ENCODE results near the gene VPS37C.
A peak's percentile ranks its signal among the peaks of the same experiment; 100 is the strongest.

VPS37C gene

GRCh38 chr11:61122761-61123160 is 38.5 kb downstream of the VPS37C start:
- no peak overlapping the region for H3K4me3 ChIP-seq (ENCODE audit: low read length in 2 of 2)
- H3K79me1 ChIP-seq (ENCODE audit: low read depth, low read length), result peaks cover 2% of the 10 kb centered on the region
- H3K27me3 ChIP-seq (ENCODE audit: control insufficient read depth in 3 of 3, insufficient read depth in 3 of 3, low read depth in 1 of 3, low read length in 3 of 3), result no peaks in the 10 kb centered on the region
- H3K4ac ChIP-seq (ENCODE audit: low read length), result no peak overlapping the region
- no peak overlapping the region for H3K4me2 ChIP-seq (ENCODE audit: insufficient read depth, low read length, poor library complexity, severe bottlenecking)
- H2BK5ac ChIP-seq (ENCODE audit: low read length), result no peak overlapping the region
- H3K14ac ChIP-seq (ENCODE audit: low read length), result no peak overlapping the region
- no peak overlapping the region for H4K8ac ChIP-seq (ENCODE audit: low read depth, low read length)
- no peaks in the 10 kb centered on the region for H3K36me3 ChIP-seq (replicated peaks in 1 of 2; ENCODE audit: control insufficient read depth in 2 of 2, insufficient read depth in 2 of 2, low read length in 2 of 2)
- peaks cover 0 to 14% of the 10 kb centered on the region in 2 donors for H3K4me1 ChIP-seq (ENCODE audit: control insufficient read depth in 2 of 2, insufficient read depth in 1 of 2, low read depth in 1 of 2, low read length in 2 of 2)
- no peak overlapping the region for H2AFZ ChIP-seq (ENCODE audit: low read length)
- no peak overlapping the region for H3K9ac ChIP-seq (ENCODE audit: low read depth, low read length, poor library complexity)
- H3K9me3 ChIP-seq (replicated peaks in 1 of 2; ENCODE audit: control insufficient read depth in 2 of 2, insufficient read depth in 1 of 2, low read depth in 1 of 2, low read length in 2 of 2), result no peaks in the 10 kb centered on the region
- H2BK15ac ChIP-seq (ENCODE audit: low read length), result no peak overlapping the region
- no peak overlapping the region for H3K27ac ChIP-seq (replicated peaks; ENCODE audit: low read length)
- no peak overlapping the region for H3K18ac ChIP-seq (ENCODE audit: low read length)
- DNase-seq (ENCODE audit: low spot score), result no peak
- H4K91ac ChIP-seq (ENCODE audit: low read depth, low read length, poor library complexity), result peak overlapping the region; percentile 74
- H3K23ac ChIP-seq (ENCODE audit: low read depth, low read length, poor library complexity), result peak overlapping the region; percentile 32
- WGBS, 2 donors (ENCODE audit: extremely low coverage in 2 of 2, insufficient read length in 2 of 2, insufficient replicate concordance in 1 of 2), result no CpG with 5 or more reads among the region's 13 CpGs
- H2AK5ac ChIP-seq (ENCODE audit: low read depth, low read length), result no peak overlapping the region
- H2BK12ac ChIP-seq (ENCODE audit: low read length), result no peak overlapping the region
- no peak overlapping the region for H2BK120ac ChIP-seq (ENCODE audit: low read depth, low read length)

- WGBS, 2 donors (ENCODE audit: extremely low coverage in 2 of 2, insufficient read length in 2 of 2, insufficient replicate concordance in 1 of 2), result no CpG with 5 or more reads among the region's 2 CpGs
- Histone ChIP-seq H3K4me1 (ENCODE audit: control insufficient read depth in 2 of 2, insufficient read depth in 1 of 2, low read depth in 1 of 2, low read length in 2 of 2) (peaks cover 0 to 14% of the 10 kb centered on the region in 2 donors), H3K4ac (ENCODE audit: low read length) (no peak overlapping the region), H3K36me3 (replicated peaks in 1 of 2; ENCODE audit: control insufficient read depth in 2 of 2, insufficient read depth in 2 of 2, low read length in 2 of 2) (no peaks in the 10 kb centered on the region), H2BK12ac (ENCODE audit: low read length) (no peak overlapping the region), H3K14ac (ENCODE audit: low read length) (no peak overlapping the region), H4K91ac (ENCODE audit: low read depth, low read length, poor library complexity) (no peak overlapping the region), H3K18ac (ENCODE audit: low read length) (no peak overlapping the region), H4K8ac (ENCODE audit: low read depth, low read length) (no peak overlapping the region), H2BK5ac (ENCODE audit: low read length) (no peak overlapping the region), H2BK15ac (ENCODE audit: low read length) (no peak overlapping the region), H2BK120ac (ENCODE audit: low read depth, low read length) (no peak overlapping the region), H3K27me3 (ENCODE audit: control insufficient read depth in 3 of 3, insufficient read depth in 3 of 3, low read depth in 1 of 3, low read length in 3 of 3) (no peaks in the 10 kb centered on the region), H3K9ac (ENCODE audit: low read depth, low read length, poor library complexity) (no peak overlapping the region), H3K23ac (ENCODE audit: low read depth, low read length, poor library complexity) (no peak overlapping the region), H3K9me3 (replicated peaks in 1 of 2; ENCODE audit: control insufficient read depth in 2 of 2, insufficient read depth in 1 of 2, low read depth in 1 of 2, low read length in 2 of 2) (no peaks in the 10 kb centered on the region), H2AFZ (ENCODE audit: low read length) (no peak overlapping the region), H2AK5ac (ENCODE audit: low read depth, low read length) (no peak overlapping the region), H3K4me3 (ENCODE audit: low read length in 2 of 2) (no peak overlapping the region), H3K4me2 (ENCODE audit: insufficient read depth, low read length, poor library complexity, severe bottlenecking) (no peak overlapping the region), H3K27ac (replicated peaks; ENCODE audit: low read length) (no peak overlapping the region), H3K79me1 (ENCODE audit: low read depth, low read length) (peaks cover 2% of the 10 kb centered on the region)
- DNase-seq (ENCODE audit: low spot score), result no peak
Observed at GRCh38 chr11:61121917-61122316, 39.3 kb downstream of the VPS37C start.

- Histone ChIP-seq H2BK5ac (ENCODE audit: low read length) (peak overlapping the region; percentile 67), H2BK120ac (ENCODE audit: low read depth, low read length) (peak overlapping the region; percentile 49), H3K79me1 (ENCODE audit: low read depth, low read length) (peaks cover 4% of the 10 kb centered on the region), H3K4me1 (ENCODE audit: control insufficient read depth in 2 of 2, insufficient read depth in 1 of 2, low read depth in 1 of 2, low read length in 2 of 2) (peaks cover 0 to 14% of the 10 kb centered on the region in 2 donors), H3K36me3 (replicated peaks in 1 of 2; ENCODE audit: control insufficient read depth in 2 of 2, insufficient read depth in 2 of 2, low read length in 2 of 2) (no peaks in the 10 kb centered on the region), H2BK12ac (ENCODE audit: low read length) (no peak overlapping the region), H3K18ac (ENCODE audit: low read length) (peak overlapping the region; percentile 49), H4K91ac (ENCODE audit: low read depth, low read length, poor library complexity) (no peak overlapping the region), H2AFZ (ENCODE audit: low read length) (no peak overlapping the region), H3K9me3 (replicated peaks in 1 of 2; ENCODE audit: control insufficient read depth in 2 of 2, insufficient read depth in 1 of 2, low read depth in 1 of 2, low read length in 2 of 2) (no peaks in the 10 kb centered on the region), H2AK5ac (ENCODE audit: low read depth, low read length) (peak overlapping the region; percentile 76), H3K4ac (ENCODE audit: low read length) (peak overlapping the region; percentile 42), H3K23ac (ENCODE audit: low read depth, low read length, poor library complexity) (peak overlapping the region; percentile 76), H3K4me2 (ENCODE audit: insufficient read depth, low read length, poor library complexity, severe bottlenecking) (no peak overlapping the region), H3K14ac (ENCODE audit: low read length) (peak overlapping the region; percentile 42), H4K8ac (ENCODE audit: low read depth, low read length) (peak overlapping the region; percentile 88), H2BK15ac (ENCODE audit: low read length) (peak overlapping the region; percentile 82), H3K27me3 (ENCODE audit: control insufficient read depth in 3 of 3, insufficient read depth in 3 of 3, low read depth in 1 of 3, low read length in 3 of 3) (no peaks in the 10 kb centered on the region), H3K4me3 (ENCODE audit: low read length in 2 of 2) (no peak overlapping the region), H3K27ac (replicated peaks; ENCODE audit: low read length) (no peak overlapping the region), H3K9ac (ENCODE audit: low read depth, low read length, poor library complexity) (peak overlapping the region; percentile 66)
- DNase-seq (ENCODE audit: low spot score), result no peak
- WGBS, 2 donors (ENCODE audit: extremely low coverage in 2 of 2, insufficient read length in 2 of 2, insufficient replicate concordance in 1 of 2), result no CpG with 5 or more reads among the region's 15 CpGs
Observed at GRCh38 chr11:61121192-61121831, 39.9 kb downstream of the VPS37C start.

- no peak overlapping the region for H3K14ac ChIP-seq (ENCODE audit: low read length)
- H3K18ac ChIP-seq (ENCODE audit: low read length), result peak overlapping the region; percentile 78
- no peak overlapping the region for H2BK15ac ChIP-seq (ENCODE audit: low read length)
- no peak overlapping the region for H3K4me2 ChIP-seq (ENCODE audit: insufficient read depth, low read length, poor library complexity, severe bottlenecking)
- no peak overlapping the region for H3K4ac ChIP-seq (ENCODE audit: low read length)
- no peak overlapping the region for H3K4me3 ChIP-seq (ENCODE audit: low read length in 2 of 2)
- H3K9ac ChIP-seq (ENCODE audit: low read depth, low read length, poor library complexity), result peak overlapping the region; percentile 66
- H4K91ac ChIP-seq (ENCODE audit: low read depth, low read length, poor library complexity), result no peak overlapping the region
- H3K27ac ChIP-seq (replicated peaks; ENCODE audit: low read length), result no peak overlapping the region
- no peaks in the 10 kb centered on the region for H3K27me3 ChIP-seq (ENCODE audit: control insufficient read depth in 3 of 3, insufficient read depth in 3 of 3, low read depth in 1 of 3, low read length in 3 of 3)
- H2BK12ac ChIP-seq (ENCODE audit: low read length), result no peak overlapping the region
- WGBS, 2 donors (ENCODE audit: extremely low coverage in 2 of 2, insufficient read length in 2 of 2, insufficient replicate concordance in 1 of 2), result no CpG with 5 or more reads among the region's 5 CpGs
- no peak overlapping the region for H2AFZ ChIP-seq (ENCODE audit: low read length)
- peaks cover 5% of the 10 kb centered on the region for H3K79me1 ChIP-seq (ENCODE audit: low read depth, low read length)
- no peak overlapping the region for H2AK5ac ChIP-seq (ENCODE audit: low read depth, low read length)
- H3K4me1 ChIP-seq (ENCODE audit: control insufficient read depth in 2 of 2, insufficient read depth in 1 of 2, low read depth in 1 of 2, low read length in 2 of 2), result peaks cover 0 to 14% of the 10 kb centered on the region in 2 donors
- DNase-seq (ENCODE audit: low spot score), result no peak
- no peak overlapping the region for H2BK5ac ChIP-seq (ENCODE audit: low read length)
- H3K23ac ChIP-seq (ENCODE audit: low read depth, low read length, poor library complexity), result peak overlapping the region; percentile 76
- H2BK120ac ChIP-seq (ENCODE audit: low read depth, low read length), result no peak overlapping the region
- H4K8ac ChIP-seq (ENCODE audit: low read depth, low read length), result no peak overlapping the region
- no peaks in the 10 kb centered on the region for H3K9me3 ChIP-seq (replicated peaks in 1 of 2; ENCODE audit: control insufficient read depth in 2 of 2, insufficient read depth in 1 of 2, low read depth in 1 of 2, low read length in 2 of 2)
- H3K36me3 ChIP-seq (replicated peaks in 1 of 2; ENCODE audit: control insufficient read depth in 2 of 2, insufficient read depth in 2 of 2, low read length in 2 of 2), result no peaks in the 10 kb centered on the region
Observed at GRCh38 chr11:61120706-61121191, 40.5 kb downstream of the VPS37C start.

All from neuronal stem cell (in vitro differentiated cells).